Stimulated activated CD8-positive, alpha-beta memory T cell treated with anti-CD3 and anti-CD28 coated beads, Interleukin-4, amount 100 ng/mL, for 48 hours (primary cell): ENCODE data around the gene LGR5.
"Not testable (repeated sequence)": the region's sequence is repeated elsewhere in the genome, so short reads cannot be mapped to it uniquely, and the experiment has no call there.

ENCODE experiments used
- DNase-seq: peaks from one replicate; pipeline ENCODE4 v3.0.0-alpha.2; 2020

The LGR5 gene

DNA sequence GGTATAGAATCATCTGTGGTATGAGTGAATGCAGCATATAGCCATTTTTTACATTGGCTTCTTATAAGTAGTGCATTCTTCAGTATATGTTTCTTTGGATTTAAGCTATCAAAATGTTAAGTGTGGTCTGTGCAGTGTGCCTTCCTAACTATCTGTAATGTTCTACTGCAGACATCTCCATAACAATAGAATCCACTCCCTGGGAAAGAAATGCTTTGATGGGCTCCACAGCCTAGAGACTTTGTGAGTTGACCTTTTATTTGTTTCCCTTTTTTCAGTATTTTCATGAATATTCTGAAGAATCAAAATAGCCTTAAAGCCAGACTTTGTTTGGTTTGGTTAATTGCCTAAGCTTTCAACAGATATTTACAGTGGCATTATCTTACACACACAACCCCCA is 116.8 kb downstream of the LGR5 start:
- DNase-seq = no peak

DNA sequence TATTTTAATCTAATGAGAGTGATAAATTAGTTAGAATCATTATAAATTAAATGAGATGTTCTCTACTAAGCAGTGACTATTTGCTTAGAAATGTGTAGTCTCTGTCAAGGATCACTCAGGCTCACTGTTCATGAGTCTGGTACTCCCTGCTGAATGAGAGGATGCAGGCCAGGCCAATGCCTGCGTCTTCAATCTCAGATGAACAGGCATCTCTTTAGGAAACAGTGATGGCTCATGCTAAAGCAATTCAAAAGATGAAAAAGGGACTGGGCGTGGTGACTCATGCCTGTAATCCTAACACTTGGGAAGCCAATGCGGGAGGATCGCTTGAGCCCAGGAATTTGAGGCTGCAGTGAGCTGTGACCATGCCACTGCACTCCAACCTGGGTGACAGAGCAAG is 117.3 kb downstream of the LGR5 start:
- no peak for DNase-seq

GRCh38 chr12:71558445-71558844 is 118.8 kb downstream of the LGR5 start:
- DNase-seq = no peak

DNA sequence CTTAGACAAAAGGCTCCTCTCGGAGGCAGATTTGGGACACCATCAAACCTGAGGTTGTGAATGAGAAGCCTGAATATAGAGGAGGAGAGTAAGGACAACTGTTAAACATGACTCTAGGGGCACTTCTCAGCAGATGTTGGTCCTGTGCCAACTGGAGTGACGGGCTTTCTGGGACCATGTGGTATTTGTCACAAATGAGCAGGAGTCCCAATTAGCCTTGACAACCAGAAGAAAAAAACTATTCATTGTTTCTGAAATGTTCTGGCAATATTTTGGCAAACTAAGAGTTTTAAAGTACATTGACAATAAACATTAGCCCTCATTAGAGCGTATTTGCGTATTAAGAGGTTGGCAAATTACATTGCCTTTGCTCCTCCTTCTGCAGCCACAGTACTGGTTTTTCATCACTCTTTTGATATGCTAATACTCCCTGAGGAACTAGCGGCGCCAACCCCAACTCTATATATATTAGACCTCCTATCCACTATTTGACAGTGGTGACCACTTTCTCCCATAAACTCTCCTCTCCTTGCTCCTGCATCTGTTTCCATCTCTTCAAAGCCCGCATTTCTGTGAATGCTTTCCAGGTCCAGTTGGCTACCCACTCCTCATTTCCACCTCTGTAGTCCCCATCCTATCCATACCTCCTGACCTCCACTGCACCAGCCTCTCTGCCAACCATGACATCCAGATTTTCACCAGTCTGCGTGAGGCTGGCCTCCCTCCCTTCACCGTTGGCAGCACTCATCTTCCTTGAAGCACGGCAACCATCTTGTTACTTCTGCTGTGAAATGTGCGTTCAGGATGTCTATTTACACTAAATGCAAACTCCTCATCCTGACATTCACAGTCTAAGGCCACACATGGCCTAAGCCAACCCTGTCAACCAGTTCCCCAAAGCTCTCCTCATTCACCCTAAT is 123.3 kb downstream of the LGR5 start:
- DNase-seq = no peak

DNA sequence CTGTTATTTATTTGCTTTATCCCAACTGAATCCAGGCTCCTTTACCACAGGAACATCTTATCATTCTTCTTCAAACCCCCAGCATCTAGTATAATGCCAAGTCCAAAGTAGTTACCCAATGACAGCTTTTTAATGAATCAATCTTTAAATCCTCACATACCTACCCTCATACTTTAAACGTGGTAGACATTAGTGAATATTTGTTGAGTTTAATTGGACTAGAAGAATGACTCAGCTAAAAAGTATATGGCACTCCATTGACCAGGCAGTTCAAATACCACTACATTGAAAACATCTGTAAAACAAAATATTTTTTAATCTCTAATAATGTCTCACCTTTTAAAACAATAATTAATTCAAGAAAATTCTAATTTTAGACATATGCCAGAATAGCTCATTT is 125.9 kb downstream of the LGR5 start:
- no peak for DNase-seq

- DNase-seq = no peak
These were observed 127.1 kb downstream of the LGR5 start for GRCh38 chr12:71566655-71567054.

DNA sequence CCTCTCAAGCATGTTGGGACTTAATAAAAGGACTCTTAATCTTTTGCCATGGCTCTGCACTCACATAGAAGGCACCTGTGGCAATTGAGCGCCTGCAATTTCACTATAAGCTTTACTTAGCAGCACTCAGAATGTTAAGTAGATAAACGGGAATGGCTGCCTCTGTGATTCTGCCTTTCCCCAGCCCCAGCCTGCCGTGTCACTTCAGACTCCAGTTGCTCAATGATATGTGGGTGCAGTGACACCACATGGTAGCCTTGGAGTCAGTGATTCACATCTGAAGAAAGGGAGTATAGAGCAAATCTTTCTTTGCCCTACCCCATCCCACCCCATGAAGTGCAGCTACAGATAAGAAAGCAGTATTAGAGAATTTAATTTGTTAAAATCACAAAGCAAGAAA is 127.9 kb downstream of the LGR5 start:
- no peak for DNase-seq

DNA sequence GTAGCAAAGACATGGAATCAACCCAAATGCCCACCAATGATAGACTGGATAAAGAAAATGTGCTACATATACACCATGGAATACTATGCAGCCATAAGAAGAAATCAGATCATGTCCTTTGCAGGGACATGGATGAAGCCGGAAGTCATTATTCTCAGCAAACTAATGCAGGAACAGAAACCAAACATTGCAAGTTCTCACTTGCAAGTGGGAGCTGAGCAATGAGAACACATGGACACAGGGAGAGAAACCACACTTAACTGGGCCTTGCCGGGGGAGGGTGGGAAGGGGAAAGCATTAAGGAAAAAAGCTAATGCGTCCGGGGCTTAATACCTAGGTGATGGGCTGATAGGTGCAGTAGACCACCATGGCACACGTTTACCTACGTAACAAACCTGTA is 130.3 kb downstream of the LGR5 start:
- DNase-seq = not testable (repeated sequence)

- no peak for DNase-seq
These were observed 136.9 kb downstream of the LGR5 start for GRCh38 chr12:71576496-71576895.

- no peak for DNase-seq
These were observed 139.2 kb downstream of the LGR5 start for GRCh38 chr12:71578694-71579258.

- DNase-seq = no peak
These were observed 141.6 kb downstream of the LGR5 start for GRCh38 chr12:71581206-71581605.

DNA sequence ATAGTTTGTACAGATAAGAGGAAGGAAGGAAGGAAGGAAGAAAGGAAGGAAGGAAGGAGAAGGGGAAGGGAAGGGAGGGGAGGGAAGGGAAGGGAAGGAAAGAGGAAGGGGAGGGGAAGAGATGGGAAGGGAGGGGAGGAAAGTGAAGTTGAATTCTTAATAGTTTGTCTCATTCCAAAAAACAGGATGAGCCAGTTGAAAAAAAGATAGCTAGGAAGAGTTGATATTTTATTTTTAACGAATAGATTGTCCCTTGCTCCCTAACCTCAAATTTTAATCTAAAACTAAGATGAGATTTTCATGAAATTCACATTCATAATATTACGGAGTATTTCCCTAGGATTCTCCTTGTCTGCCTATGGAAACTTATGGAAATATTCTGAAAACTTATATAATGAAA is 143.3 kb downstream of the LGR5 start:
- DNase-seq = no peak

GRCh38 chr12:71584356-71584755 is 144.8 kb downstream of the LGR5 start:
- no peak for DNase-seq

GRCh38 chr12:71585218-71585617 is 145.6 kb downstream of the LGR5 start:
- no peak for DNase-seq

- no peak for DNase-seq
These were observed 147.4 kb downstream of the LGR5 start for GRCh38 chr12:71587012-71587411.

DNA sequence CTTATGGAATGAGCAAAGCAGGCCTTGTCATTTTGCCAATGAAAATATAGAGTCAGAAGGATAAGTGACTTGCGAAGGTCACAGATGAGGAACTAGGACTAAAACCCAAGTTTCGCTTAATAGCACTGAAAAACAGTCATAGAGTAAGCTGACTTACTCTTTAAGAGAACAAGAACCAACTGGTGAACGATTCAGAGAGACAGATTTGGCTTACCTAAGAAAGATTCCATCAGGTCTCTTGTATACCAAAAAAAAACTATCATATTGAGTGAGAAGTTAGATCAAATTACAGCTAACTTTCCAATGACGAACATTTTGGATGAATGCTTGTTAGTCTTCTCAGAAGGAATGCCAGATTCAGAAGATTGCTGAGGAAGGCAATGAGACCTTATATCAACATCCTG is 149.9 kb downstream of the LGR5 start:
- DNase-seq = no peak

- no peak for DNase-seq
These were observed 152.0 kb downstream of the LGR5 start for GRCh38 chr12:71591601-71592000.

DNA sequence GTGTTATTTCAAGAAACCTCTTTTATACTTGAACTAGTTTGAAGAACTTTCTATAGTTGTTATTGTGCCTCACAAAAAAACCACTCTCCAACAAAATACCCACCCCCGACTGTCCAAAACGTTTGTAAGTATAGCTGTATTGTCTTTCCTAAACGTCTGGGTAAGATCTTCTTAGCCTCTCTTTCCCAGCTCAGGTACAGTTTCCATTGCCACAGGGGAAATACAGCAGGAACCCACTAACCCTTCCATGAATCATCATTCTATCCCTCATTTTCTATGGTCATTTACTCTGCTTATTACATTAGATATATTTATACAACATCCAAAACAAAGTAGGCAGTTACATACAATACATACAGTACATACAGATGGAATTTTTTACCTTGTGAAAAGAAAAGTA is 153.2 kb downstream of the LGR5 start:
- DNase-seq = no peak

DNA sequence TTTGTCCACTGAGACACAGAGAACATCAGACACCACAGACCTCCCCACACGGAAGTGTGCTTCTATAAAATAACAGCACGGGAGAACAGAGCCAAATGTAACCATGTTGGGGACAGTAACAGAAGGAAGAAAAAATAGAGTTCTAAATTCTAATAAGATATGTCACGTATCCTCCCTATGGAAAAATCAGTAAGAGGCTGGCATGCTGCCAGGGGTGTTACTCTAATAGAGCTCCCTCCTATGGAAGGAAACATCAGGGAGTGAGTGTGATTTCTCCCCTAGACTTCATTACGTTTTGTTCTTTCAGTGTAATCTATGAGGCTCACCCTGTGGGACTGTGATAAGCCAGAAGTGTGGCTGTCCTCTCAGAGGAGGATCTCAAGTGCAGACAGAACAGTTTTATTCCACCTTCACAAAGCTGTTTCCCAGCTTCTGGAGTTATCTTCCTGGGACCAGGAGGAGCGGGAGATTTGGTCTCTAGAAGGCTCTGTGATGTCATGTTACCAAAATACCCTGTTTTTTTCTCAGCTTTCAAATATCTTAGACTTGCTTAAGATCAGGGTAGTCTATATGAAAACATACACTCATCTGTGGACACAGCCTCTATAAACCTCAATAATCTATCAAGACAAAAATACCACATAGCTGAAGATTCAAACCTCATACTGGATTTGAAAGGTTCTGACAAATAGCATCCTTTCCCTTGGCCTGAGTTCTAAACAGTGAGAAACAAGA is 154.8 kb downstream of the LGR5 start:
- DNase-seq = no peak

GRCh38 chr12:71599210-71599609 is 159.6 kb downstream of the LGR5 start:
- DNase-seq = no peak

DNA sequence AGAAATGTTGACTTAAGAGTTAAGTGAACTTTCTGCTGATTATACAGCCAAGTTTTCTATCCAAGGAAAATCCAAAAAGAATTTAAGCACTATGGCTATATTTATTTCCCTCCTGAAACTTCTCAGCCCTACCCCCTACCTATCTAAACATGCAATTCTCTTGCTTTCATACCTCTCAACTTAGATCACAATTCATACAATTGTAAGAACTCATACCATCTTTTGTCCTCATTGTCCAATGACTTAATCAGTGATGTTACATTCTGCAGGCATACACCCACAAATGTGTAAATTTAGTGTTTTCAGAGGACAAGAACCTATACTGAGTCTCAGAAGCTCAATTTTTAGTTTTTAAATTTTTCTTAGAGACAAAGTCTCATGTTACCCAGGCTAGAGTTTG is 161.9 kb downstream of the LGR5 start:
- no peak for DNase-seq

GRCh38 chr12:71602761-71603577 is 163.4 kb downstream of the LGR5 start:
- DNase-seq = no peak

GRCh38 chr12:71605039-71605438 is 165.4 kb downstream of the LGR5 start:
- no peak for DNase-seq
